Prostate gland (tissue), 2 donors: Measurements from ENCODE around the gene EIF2S2.

ENCODE experiments used
- POLR2AphosphoS5 ChIP-seq: sonication (generic); formaldehyde crosslinking; IDR thresholded peaks from one replicate; pipeline ENCODE4 v1.6.1; 2017; ENCODE audit warnings: antibody characterized with exemption
- TF ChIP-seq, protein P1 (sequence below), 4 experiments: fragments of 200-600 bp in 2 of 4; fragments of 450-650 bp in 2 of 4; sonication (generic) in 2 of 4; IDR thresholded peaks; 1 replicate in 3 of 4; 2 replicates in 1 of 4; pipeline ENCODE4 v1.5.1; 2016 to 2019; ENCODE audit warnings: antibody characterized with exemption in 4 of 4, mild to moderate bottlenecking in 2 of 4, moderate library complexity in 2 of 4

GRCh38 chr20:34111702-34112599, at the start of gene EIF2S2:
- TF ChIP-seq, protein P1, sequence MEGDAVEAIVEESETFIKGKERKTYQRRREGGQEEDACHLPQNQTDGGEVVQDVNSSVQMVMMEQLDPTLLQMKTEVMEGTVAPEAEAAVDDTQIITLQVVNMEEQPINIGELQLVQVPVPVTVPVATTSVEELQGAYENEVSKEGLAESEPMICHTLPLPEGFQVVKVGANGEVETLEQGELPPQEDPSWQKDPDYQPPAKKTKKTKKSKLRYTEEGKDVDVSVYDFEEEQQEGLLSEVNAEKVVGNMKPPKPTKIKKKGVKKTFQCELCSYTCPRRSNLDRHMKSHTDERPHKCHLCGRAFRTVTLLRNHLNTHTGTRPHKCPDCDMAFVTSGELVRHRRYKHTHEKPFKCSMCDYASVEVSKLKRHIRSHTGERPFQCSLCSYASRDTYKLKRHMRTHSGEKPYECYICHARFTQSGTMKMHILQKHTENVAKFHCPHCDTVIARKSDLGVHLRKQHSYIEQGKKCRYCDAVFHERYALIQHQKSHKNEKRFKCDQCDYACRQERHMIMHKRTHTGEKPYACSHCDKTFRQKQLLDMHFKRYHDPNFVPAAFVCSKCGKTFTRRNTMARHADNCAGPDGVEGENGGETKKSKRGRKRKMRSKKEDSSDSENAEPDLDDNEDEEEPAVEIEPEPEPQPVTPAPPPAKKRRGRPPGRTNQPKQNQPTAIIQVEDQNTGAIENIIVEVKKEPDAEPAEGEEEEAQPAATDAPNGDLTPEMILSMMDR (IDR thresholded peaks at IDR 0.05): peak in 3 of 4 experiments; percentile 8 to 39 (median 23)
- TF ChIP-seq POLR2AphosphoS5: peak; percentile 100
